Measurements from ENCODE around the gene HIP1R.

Gene HIP1R

DNA sequence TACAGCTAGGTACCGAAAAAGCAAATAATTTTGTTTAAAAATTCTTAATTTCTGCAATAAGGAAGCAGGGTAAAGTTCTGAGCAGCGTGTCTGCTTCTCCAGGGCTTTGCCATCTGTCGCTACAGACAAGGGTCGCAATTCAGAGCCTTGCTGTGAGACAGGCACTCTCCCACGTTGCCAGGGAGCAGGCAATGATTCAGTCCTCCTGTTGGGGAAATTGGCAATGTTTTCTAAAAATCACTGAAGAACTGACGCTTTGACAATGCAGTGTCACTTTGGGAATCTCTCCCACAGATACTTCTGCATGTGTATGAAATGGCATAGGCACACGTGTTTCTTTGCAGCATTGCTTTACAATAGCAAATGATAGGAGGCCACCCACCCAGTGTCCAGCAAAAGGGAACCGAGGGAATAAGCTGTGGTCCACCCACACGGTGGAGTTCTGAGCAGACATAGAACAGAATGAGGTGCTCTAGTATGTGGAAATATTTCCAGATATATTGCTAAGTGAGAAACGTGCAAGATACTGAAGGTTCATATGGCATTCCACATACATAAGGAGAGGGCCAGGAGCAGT lies 16.0 kb upstream of the HIP1R start:
- Mint-ChIP-seq H3K36me3 (ENCODE audit: low read depth) (no peaks in the 10 kb centered on the region), H3K27me3 (peaks cover 3% of the 10 kb centered on the region), H3K27ac (no peak overlapping the region), H3K9me3 (no peaks in the 10 kb centered on the region), H3K4me3 (no peak overlapping the region), H3K4me1 (ENCODE audit: low read depth) (peaks cover 6% of the 10 kb centered on the region)
- intact Hi-C loops (cut with micrococcal nuclease) = no loop called here

DNA sequence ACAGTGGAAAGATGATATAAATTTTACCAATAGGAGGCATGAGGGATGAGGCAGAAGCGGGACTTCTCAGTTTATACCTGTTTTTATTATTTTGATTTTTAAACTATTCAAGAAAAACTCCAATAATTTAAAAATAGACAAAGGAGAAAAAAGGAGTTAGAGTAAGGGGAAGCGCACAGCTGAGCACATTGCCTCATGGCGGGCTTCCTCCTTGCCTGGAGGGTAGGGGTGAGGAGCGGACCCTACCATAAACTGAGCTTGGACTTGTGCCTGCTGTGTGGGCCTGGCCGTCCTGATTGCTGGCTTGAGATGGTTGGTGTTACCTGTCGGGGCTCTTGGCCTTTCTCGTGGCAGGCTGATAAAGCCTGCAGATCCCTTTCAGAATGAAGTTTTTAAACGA lies 15.1 kb upstream of the HIP1R start:
- Mint-ChIP-seq H3K27ac (no peak overlapping the region), H3K9me3 (no peaks in the 10 kb centered on the region), H3K4me1 (ENCODE audit: low read depth) (peaks cover 6% of the 10 kb centered on the region), H3K27me3 (peaks cover 3% of the 10 kb centered on the region), H3K36me3 (ENCODE audit: low read depth) (no peaks in the 10 kb centered on the region), H3K4me3 (no peak overlapping the region)
- intact Hi-C loops (cut with micrococcal nuclease) = no loop called here

GRCh38 chr12:122820838-122821271 lies 14.4 kb upstream of the HIP1R start:
- Mint-ChIP-seq H3K9me3 (no peaks in the 10 kb centered on the region), H3K4me3 (no peak overlapping the region), H3K4me1 (ENCODE audit: low read depth) (peaks cover 6% of the 10 kb centered on the region), H3K27ac (no peak overlapping the region), H3K36me3 (ENCODE audit: low read depth) (no peaks in the 10 kb centered on the region), H3K27me3 (peaks cover 3% of the 10 kb centered on the region)
- intact Hi-C loops (cut with micrococcal nuclease) = no loop called here

DNA sequence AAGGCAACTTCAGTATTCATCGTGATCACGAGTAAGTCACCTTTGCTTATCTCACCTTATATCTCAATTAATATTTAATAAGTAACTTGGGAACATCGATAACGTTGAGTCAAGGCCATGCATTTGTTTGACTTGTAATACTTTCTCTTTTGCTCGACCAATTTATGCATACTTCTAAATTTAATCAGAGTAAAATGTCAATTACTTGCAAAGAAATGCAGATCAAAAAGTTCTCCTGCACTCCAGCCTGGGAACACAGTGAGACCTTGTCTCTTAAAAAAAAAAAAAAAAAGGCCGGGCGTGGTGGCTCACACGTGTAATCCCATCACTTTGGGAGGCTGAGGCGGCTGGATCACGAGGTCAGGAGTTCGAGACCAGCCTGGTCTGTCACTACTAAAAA lies 11.8 kb upstream of the HIP1R start:
- Mint-ChIP-seq H3K36me3 (ENCODE audit: low read depth) (no peaks in the 10 kb centered on the region), H3K4me3 (no peak overlapping the region), H3K27me3 (peaks cover 3% of the 10 kb centered on the region), H3K27ac (no peak overlapping the region), H3K9me3 (no peaks in the 10 kb centered on the region), H3K4me1 (ENCODE audit: low read depth) (peaks cover 6% of the 10 kb centered on the region)
- intact Hi-C loops (cut with micrococcal nuclease) = no loop called here

GRCh38 chr12:122825773-122826724 lies 9.2 kb upstream of the HIP1R start:
- no peaks in the 10 kb centered on the region for H3K4me1 Mint-ChIP-seq (ENCODE audit: low read depth)
- H3K4me3 Mint-ChIP-seq = no peak overlapping the region
- intact Hi-C loops (cut with micrococcal nuclease) = no loop called here
- no peaks in the 10 kb centered on the region for H3K36me3 Mint-ChIP-seq (ENCODE audit: low read depth)
- H3K27me3 Mint-ChIP-seq = peaks cover 9% of the 10 kb centered on the region
- no peak overlapping the region for H3K27ac Mint-ChIP-seq
- H3K9me3 Mint-ChIP-seq = no peaks in the 10 kb centered on the region

DNA sequence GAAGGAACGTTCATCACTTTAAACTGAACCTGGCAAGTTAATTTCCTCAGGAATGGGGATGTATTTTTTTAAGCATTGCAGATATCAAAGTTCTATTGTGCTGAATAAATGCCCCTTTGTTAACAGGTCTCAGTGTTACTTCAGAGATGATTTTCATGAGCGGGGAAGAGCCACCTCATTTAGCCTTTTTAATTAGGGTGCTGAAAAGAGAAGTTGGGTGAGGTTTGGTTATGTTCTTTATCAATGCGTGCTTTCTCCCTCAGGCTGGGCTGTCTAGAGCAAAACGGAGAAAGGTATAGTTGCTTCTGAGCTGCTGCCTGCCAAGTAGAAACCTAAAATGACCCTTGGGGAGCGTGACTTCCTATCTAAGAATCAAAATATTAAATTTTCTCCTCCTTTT lies 8.0 kb upstream of the HIP1R start:
- Mint-ChIP-seq H3K9me3 (no peaks in the 10 kb centered on the region), H3K4me1 (ENCODE audit: low read depth) (no peaks in the 10 kb centered on the region), H3K4me3 (no peak overlapping the region), H3K36me3 (ENCODE audit: low read depth) (no peaks in the 10 kb centered on the region), H3K27ac (no peak overlapping the region), H3K27me3 (peaks cover 13% of the 10 kb centered on the region)
- intact Hi-C loops (cut with micrococcal nuclease) = no loop called here

DNA sequence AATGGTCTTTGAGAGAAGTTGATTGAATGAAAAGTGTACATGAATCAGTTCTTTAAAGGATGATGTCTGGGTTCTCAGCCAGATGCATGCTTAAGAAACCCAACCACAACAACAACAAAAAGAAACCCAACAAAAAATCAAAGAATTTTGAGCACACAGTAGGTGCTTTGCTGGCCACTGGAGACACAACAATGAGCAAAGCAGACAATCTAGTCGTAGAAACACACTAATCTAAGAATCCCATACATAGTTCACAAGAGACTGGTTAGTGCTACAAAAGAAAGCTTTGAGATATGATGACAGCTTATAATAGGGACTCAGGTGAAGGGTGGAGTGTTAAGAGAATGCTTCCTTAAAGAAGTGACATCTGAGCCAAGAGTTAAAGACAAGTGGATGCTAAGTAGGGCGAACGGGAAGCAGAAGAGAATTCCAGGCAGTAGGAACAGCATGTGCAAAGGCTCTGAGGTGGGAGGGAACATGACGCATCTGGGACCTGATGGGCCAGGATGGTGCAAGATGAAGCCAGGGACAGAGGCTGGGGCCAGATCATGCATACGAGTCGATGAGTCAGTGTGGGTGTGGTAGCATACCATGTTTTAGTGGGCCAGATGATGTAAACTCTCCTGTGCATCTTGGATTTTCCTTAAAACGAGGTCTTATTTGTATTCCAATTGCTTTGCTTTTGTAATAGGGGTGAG lies 4.6 kb upstream of the HIP1R start:
- Mint-ChIP-seq H3K4me3 (no peak overlapping the region), H3K4me1 (ENCODE audit: low read depth) (peaks cover 13% of the 10 kb centered on the region), H3K27ac (no peak overlapping the region), H3K9me3 (no peaks in the 10 kb centered on the region), H3K27me3 (peaks cover 35% of the 10 kb centered on the region), H3K36me3 (ENCODE audit: low read depth) (no peaks in the 10 kb centered on the region)
- intact Hi-C loops (cut with micrococcal nuclease) = no loop called here

GRCh38 chr12:122834104-122834920 lies 945 bp upstream of the HIP1R start:
- H3K36me3 Mint-ChIP-seq (ENCODE audit: low read depth) = no peaks in the 10 kb centered on the region
- peaks cover 68% of the 10 kb centered on the region for H3K27me3 Mint-ChIP-seq
- H3K4me1 Mint-ChIP-seq (ENCODE audit: low read depth) = peaks cover 23% of the 10 kb centered on the region
- intact Hi-C loops (cut with micrococcal nuclease) = no loop called here
- H3K9me3 Mint-ChIP-seq = no peaks in the 10 kb centered on the region
- peak overlapping the region; percentile 75 for H3K4me3 Mint-ChIP-seq
- H3K27ac Mint-ChIP-seq = peak overlapping the region; percentile 22

DNA sequence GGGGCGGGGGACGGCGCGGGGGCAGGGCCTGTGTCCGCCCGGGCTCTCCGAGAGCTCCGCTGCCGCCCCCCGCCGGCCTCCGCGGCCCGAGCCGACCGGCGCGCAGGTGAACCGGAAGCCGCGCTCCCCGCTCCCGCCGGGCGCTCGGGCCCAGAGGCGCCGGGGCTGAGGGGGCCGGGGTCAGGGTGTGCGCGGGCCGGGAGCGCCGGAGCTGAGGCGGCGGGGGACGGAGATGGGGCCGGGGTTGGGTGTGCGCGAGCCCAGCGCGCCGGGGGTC lies 431 bp downstream of the HIP1R start:
- no peak overlapping the region for H3K27ac Mint-ChIP-seq
- H3K4me3 Mint-ChIP-seq = peak overlapping the region; percentile 72
- H3K27me3 Mint-ChIP-seq = peaks cover 62% of the 10 kb centered on the region
- intact Hi-C loops (cut with micrococcal nuclease) = no loop called here
- H3K4me1 Mint-ChIP-seq (ENCODE audit: low read depth) = peaks cover 23% of the 10 kb centered on the region
- no peaks in the 10 kb centered on the region for H3K36me3 Mint-ChIP-seq (ENCODE audit: low read depth)
- H3K9me3 Mint-ChIP-seq = no peaks in the 10 kb centered on the region

- Mint-ChIP-seq H3K4me3 (peak overlapping the region; percentile 72), H3K27me3 (peaks cover 60% of the 10 kb centered on the region), H3K9me3 (no peaks in the 10 kb centered on the region), H3K4me1 (ENCODE audit: low read depth) (peaks cover 23% of the 10 kb centered on the region), H3K36me3 (ENCODE audit: low read depth) (no peaks in the 10 kb centered on the region), H3K27ac (no peak overlapping the region)
- intact Hi-C loops (cut with micrococcal nuclease) = no loop called here
These were observed 1.0 kb downstream of the HIP1R start for GRCh38 chr12:122836027-122836921.

GRCh38 chr12:122837306-122838265 lies 2.3 kb downstream of the HIP1R start:
- Mint-ChIP-seq H3K4me3 (no peak overlapping the region), H3K4me1 (ENCODE audit: low read depth) (peaks cover 23% of the 10 kb centered on the region), H3K27ac (no peak overlapping the region), H3K9me3 (no peaks in the 10 kb centered on the region), H3K27me3 (peaks cover 55% of the 10 kb centered on the region), H3K36me3 (ENCODE audit: low read depth) (no peaks in the 10 kb centered on the region)
- intact Hi-C loops (cut with micrococcal nuclease) = no loop called here

DNA sequence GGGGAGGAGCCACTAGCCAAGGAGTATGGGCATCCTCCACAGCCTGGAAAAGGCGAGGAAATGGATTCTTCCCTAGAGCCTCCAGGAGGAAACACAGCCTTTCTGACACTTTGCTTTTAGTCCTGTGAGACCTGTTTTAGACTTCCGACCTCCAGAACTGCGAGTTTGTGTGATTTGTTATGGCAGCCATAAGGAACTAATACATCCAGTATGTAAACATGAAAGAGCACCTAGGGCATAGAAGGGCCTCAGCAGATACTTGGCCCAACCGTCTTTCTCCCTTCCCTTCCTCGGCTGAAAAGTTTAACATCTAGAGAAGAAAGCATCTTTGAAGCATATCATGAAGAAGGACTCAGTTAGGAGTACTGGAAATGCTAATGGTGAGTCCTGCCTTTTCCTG lies 3.6 kb downstream of the HIP1R start:
- H3K4me1 Mint-ChIP-seq (ENCODE audit: low read depth) = peaks cover 22% of the 10 kb centered on the region
- H3K9me3 Mint-ChIP-seq = no peaks in the 10 kb centered on the region
- H3K4me3 Mint-ChIP-seq = no peak overlapping the region
- H3K27ac Mint-ChIP-seq = no peak overlapping the region
- H3K36me3 Mint-ChIP-seq (ENCODE audit: low read depth) = no peaks in the 10 kb centered on the region
- H3K27me3 Mint-ChIP-seq = peaks cover 45% of the 10 kb centered on the region
- intact Hi-C loops (cut with micrococcal nuclease) = no loop called here

All from dendritic cell treated with granulocyte-macrophage colony-stimulating factor and Interleukin-4, amounts not matched to agents 40 ng/mL and 50 ng/mL, for 4 days (primary cell).